GM15510 (cell line): ENCODE measurements around the gene TMEM239.

Experiments
- POLR2A ChIP-seq: IDR thresholded peaks from 3 replicates; pipeline ENCODE4 v1.6.1; 2011; ENCODE audit warnings: borderline replicate concordance; ENCODE audit not compliant: insufficient read length; ENCODE audit errors: extremely low read depth

The TMEM239 gene

GRCh38 chr20:2816030-2816582 lies at the start of gene TMEM239:
TSS of gene TMEM239 (plus strand) at chr20:2816364. CDS start at chr20:2816555, 191 bp downstream.
- no peak for TF ChIP-seq POLR2A

GRCh38 chr20:2767768-2768631 lies 48.2 kb upstream of the TMEM239 start:
- no peak for TF ChIP-seq POLR2A

- TF ChIP-seq POLR2A = no peak
Measured at GRCh38 chr20:2768632-2769015, 47.5 kb upstream of the TMEM239 start.

GRCh38 chr20:2771631-2772080 lies 44.5 kb upstream of the TMEM239 start:
- TF ChIP-seq POLR2A = no peak

- TF ChIP-seq POLR2A = no peak
Measured at GRCh38 chr20:2773812-2774211, 42.4 kb upstream of the TMEM239 start.

GRCh38 chr20:2775139-2775538 lies 41.0 kb upstream of the TMEM239 start:
- no peak for TF ChIP-seq POLR2A

- TF ChIP-seq POLR2A = no peak
Measured at GRCh38 chr20:2778602-2779321, 37.4 kb upstream of the TMEM239 start.

- no peak for TF ChIP-seq POLR2A
Measured at GRCh38 chr20:2780948-2781347, 35.2 kb upstream of the TMEM239 start.

GRCh38 chr20:2783908-2784566 lies 32.1 kb upstream of the TMEM239 start:
- TF ChIP-seq POLR2A = no peak

- TF ChIP-seq POLR2A = no peak
Measured at GRCh38 chr20:2793471-2793870, 22.7 kb upstream of the TMEM239 start.

GRCh38 chr20:2794202-2794748 lies 21.9 kb upstream of the TMEM239 start:
- no peak for TF ChIP-seq POLR2A

- TF ChIP-seq POLR2A = no peak
Measured at GRCh38 chr20:2794866-2795447, 21.2 kb upstream of the TMEM239 start.

- TF ChIP-seq POLR2A = no peak
Measured at GRCh38 chr20:2795451-2795850, 20.7 kb upstream of the TMEM239 start.

- no peak for TF ChIP-seq POLR2A
Measured at GRCh38 chr20:2796011-2796660, 20.0 kb upstream of the TMEM239 start.
